Central memory CD4-positive, alpha-beta T cell (primary cell): Measurements from ENCODE around the gene ITGB4.

Source experiments
- DNase-seq: peaks from one replicate; pipeline ENCODE4 v3.0.0; 2022

The ITGB4 gene

GRCh38 chr17:75803883-75804282 lies 82.6 kb downstream of the ITGB4 start:
- DNase-seq: no peak

DNA sequence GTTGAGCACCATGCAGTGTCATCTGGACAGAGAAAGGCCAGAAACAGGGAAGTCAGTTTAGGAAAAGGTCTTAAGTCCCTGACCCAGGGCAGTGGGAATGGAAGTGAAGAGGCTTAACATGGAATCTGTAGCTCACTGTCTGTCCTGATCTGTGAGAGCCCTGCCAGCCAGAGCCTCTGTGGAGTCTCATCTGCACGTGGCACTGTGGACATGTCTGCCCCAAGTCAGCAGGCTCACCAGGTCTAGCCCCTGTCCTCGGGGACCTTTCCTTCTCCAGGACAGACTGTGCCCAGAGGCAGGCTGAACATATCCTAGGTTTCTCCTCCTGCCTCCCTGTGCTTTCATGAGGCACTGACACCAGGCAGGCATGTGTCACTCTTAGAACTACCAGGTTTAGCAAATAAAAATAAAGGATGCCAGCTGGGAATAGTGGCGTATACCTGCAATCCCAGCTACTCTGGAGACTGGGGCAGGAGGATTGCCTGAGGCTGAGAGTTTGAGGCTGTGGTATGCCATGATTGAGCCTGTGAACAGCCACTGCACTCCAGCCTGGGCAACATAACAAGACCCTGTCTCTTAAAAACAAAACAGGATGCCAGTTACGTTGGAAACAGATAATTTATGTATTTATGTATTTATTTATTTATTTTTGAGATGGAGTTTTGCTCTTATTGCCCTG lies 85.7 kb downstream of the ITGB4 start:
- no peak for DNase-seq
